HG03196 (cell line): ENCODE data around the gene SORCS3.

Source experiments
- ATAC-seq: cut with Tn5 transposase; IDR thresholded peaks from one replicate; pipeline ENCODE4 v1.9.1; 2021; ENCODE audit not compliant: unreplicated experiment

SORCS3 gene

DNA sequence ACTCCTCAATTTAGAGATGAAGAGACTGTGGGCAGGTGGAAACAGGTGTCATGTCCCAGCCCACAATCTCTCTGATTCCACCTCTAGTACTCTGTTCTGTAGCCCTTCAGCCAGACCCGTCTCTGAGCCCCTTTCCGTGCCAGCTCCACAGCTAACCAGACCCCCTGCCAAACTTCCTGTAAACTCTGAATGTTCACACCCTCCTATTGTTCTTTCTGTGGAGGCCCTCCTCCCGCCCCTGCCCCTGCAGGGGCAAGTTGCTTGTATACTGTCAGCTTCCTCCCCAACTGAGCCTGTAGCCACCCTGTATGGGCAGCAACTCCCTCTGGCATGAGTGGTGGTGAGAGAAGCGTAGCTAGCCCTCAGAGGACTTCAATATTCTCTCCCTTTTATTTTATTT, 520.7 kb downstream of the SORCS3 start:
- no peak for ATAC-seq

GRCh38 chr10:105170521-105170920, 529.4 kb downstream of the SORCS3 start:
- no peak for ATAC-seq

- ATAC-seq, result no peak
These were observed 530.9 kb downstream of the SORCS3 start for GRCh38 chr10:105171945-105172344.

GRCh38 chr10:105181626-105182025, 540.5 kb downstream of the SORCS3 start:
- no peak for ATAC-seq

DNA sequence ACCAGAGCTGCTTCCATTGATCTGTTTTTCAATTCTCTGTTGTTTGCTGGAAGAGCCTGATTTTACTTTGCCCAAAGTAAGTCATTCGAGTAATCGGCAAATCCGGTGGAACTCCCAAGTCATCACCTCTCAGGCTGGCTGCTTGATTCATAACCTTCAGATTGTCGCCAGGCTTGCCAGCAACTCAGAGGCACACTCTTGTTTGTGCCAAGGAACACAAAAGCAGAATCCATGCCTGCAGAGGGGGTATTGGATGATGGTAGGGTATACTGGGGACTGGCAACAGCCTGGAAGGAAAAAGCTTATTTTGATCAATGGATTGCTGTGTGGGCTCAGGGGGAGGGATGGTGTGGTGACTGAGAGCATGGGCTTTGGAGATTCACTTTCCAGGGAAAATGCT, 542.4 kb downstream of the SORCS3 start:
- ATAC-seq, result no peak

- no peak for ATAC-seq
These were observed 544.1 kb downstream of the SORCS3 start for GRCh38 chr10:105185161-105185560.

GRCh38 chr10:105187243-105187642, 546.2 kb downstream of the SORCS3 start:
- no peak for ATAC-seq

DNA sequence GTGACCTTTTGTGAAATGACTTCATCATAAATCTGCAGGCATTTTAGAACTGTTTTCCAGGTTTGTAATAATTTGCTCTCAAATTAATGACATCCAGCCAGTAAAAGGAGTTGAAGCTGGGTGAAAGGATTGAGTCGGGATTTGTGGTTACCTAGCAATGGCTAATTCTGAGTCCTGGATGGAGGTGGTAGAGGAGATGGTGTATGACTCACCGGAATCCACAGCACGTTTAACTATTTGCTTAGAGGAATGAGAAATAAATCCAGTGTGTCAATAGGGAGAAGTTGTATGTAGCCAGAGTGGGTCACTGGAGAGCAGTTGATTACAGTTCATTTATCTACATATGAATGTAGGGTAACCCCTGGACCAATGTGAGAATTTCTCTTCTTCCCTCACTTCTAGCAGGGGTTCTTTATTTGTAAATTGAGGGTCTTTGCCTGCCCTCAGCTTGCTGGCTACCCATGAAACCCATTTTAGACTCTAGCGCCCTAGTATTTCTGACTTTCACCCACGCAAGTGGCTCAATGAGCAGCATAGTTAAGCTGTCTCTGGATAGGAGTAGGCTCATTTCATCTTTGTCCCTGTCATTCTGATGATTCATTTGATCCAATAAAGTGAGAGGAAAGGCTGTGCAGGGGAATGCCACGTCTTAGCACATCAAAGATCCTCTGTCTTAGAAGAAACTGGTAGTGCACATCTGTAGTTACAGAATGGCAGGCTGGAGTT, 547.8 kb downstream of the SORCS3 start:
- ATAC-seq, result no peak

GRCh38 chr10:105189463-105189800, 548.3 kb downstream of the SORCS3 start:
- no peak for ATAC-seq

GRCh38 chr10:105192146-105192545, 551.1 kb downstream of the SORCS3 start:
- ATAC-seq, result no peak

DNA sequence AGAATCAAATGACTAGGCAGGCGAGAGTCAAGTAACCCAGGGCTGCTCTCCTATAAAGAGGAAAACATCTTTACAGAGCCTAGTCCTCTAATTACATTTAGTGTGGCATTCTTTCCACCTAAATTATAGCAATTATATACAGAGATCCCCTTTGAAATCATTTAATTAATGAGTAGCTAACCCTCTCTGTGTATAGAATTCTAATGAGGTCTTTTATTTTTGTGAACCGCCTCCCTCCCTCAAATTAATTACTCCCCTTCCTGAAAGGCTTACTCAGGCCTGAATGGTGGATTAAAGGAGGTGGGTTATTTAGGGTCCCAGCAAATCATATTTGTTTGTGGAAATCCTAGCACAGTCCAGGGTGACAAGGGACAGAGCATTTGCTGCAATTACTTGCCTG, 551.8 kb downstream of the SORCS3 start:
- no peak for ATAC-seq

DNA sequence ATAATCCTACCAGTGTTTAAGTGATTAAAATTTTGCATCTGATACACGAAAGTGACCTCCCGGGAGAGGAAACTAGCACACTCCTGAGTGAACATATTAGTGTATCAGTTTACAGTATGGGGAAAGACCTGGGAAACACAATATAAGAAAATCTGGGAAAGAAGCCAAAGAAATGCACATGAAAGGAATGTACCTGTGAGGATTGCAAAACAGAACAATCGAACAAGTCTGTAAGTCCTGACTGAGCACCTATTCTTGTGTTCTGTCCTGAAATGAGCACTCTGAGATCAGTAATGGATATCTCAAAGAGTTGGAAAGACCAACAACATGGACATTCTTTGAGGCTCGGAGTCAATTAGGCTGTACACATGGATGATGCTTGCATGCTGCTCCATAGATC, 554.7 kb downstream of the SORCS3 start:
- ATAC-seq, result no peak

- ATAC-seq, result no peak
These were observed 556.7 kb downstream of the SORCS3 start for GRCh38 chr10:105197598-105198364.

DNA sequence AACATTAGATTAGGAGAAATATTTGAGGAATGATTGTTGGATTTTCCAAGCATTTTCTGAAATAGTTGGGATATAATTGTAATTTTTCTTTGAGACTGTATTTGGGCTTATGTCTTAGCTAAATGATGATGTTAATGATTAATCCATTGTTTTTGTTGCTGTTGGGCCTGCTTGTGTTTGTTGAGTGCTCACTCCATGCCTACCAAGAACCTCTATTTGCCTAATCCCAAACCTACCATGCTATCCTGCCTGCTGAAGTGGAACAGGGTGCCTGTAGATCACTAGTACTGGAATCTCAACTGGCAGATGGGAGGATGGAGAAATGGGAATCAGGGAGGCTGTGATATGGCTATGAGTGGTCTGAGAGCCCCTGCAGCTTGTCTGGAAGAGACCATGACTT, 565.5 kb downstream of the SORCS3 start:
- ATAC-seq, result no peak

- ATAC-seq, result no peak
These were observed 566.4 kb downstream of the SORCS3 start for GRCh38 chr10:105207476-105207995.

DNA sequence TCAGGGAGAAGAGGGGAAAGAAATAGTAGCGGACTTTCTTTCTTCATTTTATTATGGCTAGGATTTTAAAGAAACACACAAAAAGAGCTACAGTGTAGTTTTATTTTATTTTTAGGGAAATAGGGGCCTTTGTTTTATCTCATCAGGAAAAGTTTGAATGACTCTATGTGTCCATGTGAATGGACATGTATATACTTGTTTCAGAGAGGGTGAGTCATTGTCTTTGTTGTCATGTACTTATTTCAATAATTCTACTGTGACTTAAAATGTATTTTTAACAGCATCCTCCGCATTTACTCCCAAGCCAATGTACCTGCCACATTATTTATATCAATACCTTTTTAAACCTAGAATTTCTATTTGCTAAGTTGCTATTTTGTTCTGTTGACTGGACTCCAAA, 569.5 kb downstream of the SORCS3 start:
- no peak for ATAC-seq

DNA sequence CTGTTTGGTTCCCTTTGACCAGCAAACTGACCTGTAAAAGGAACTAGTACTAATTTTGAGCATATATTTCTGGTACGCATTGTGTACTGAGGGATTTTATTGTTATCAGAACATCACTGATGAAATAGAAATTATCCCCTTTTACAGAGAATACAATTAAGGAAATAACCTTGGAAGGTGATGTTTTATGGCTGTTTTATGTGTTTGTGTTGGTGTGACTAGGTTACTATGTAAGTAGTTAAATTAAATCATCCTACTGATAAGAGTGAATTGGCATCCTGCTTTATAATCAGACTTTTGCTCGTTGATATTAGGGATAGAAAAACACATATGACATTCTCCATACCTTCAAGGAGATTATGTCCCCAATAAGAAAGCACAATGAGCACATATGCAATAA, 596.6 kb downstream of the SORCS3 start:
- no peak for ATAC-seq

- no peak for ATAC-seq
These were observed 598.5 kb downstream of the SORCS3 start for GRCh38 chr10:105239311-105240219.

- no peak for ATAC-seq
These were observed 600.2 kb downstream of the SORCS3 start for GRCh38 chr10:105241254-105241653.

DNA sequence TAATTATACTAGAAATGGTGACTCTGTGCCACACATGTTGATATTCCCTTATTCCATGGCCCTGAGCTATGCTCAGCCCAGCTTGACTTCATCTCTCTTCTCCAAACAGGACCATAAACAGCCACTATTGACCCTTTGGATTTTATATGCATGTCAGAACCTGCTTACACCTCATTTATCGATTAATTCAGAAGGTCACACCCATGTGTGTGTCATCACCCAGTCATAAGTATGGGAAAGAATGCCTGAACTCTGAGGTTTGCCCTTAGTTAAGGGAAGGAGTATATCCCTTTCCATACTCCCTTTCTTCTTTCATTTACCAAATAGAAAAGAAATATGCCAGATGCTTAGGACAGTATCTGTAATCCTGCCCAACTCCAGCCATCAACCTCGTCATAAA, 602.3 kb downstream of the SORCS3 start:
- no peak for ATAC-seq

DNA sequence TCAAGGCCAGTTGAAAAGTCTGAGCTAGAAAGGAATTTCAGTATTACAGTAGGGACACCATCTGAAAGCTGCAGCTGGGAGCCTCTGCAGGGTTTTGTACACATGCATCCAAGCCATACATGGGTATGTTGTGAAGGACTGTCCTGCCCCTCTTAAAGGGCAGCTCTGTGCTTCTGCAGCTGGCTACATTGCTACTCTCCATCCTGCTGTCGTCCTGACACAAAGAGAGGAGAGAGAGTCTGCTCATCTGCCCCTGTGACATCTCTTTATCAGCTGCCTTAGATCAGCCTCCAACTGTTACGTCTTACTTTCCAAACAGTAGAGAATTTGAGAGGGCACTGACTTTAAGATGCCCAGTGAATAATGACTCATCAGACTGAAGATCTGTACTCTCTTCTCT, 602.7 kb downstream of the SORCS3 start:
- no peak for ATAC-seq
